Caco-2 (cell line): ENCODE results near the gene PEA15. TPM values are rescaled to one million over a fixed set of nuclear protein-coding genes. Genes with fewer than 3 reads are reported as not detected.

Experiments used
- BruUV-seq: library from RNA; stranded (reverse); fragments of 400-500 nt; replicated peaks from 2 replicates; lab custom pipeline; 2021; lab: Mats Ljungman, UMichigan
- CTCF ChIA-PET: fragments of 300-600 bp; sonication (Branson Sonifier 250); formaldehyde crosslinking; loops from one replicate; lab custom pipeline; 2022; ENCODE audit warnings: antibody characterized with exemption; lab: Charles Lee
- POLR2A ChIA-PET: fragments of 300-600 bp; sonication (Branson Sonifier 250); formaldehyde crosslinking; loops from one replicate; lab custom pipeline; 2022; ENCODE audit warnings: antibody characterized with exemption; lab: Charles Lee
- DNase-seq, 2 experiments: peaks; one replicate each; pipeline versions ENCODE4 v3.0.0 to v3.0.0-alpha.2; 2020 to 2022
- H3K27me3 ChIP-seq: replicated peaks from 2 replicates; pipeline ENCODE4 v1.6.0; 2011; ENCODE audit warnings: low read length; ENCODE audit not compliant: control insufficient read depth, insufficient read depth
- H3K36me3 ChIP-seq: 2 replicates; pipeline ENCODE4 v1.5.1; 2011; ENCODE audit warnings: low read length; ENCODE audit not compliant: control insufficient read depth, insufficient read depth
- H3K4me1 ChIP-seq: fragments of 250-450 bp; sonication (Bioruptor Pico); 2 replicates; pipeline ENCODE4 v1.5.1; 2020; ENCODE audit warnings: mild to moderate bottlenecking
- H3K4me3 ChIP-seq: 2 replicates; pipeline ENCODE4 v1.5.1; 2011; ENCODE audit warnings: low read depth, mild to moderate bottlenecking, control low read depth, low read length
- H3K9me3 ChIP-seq: fragments of 250-450 bp; sonication (Bioruptor Pico); 2 replicates; pipeline ENCODE4 v1.5.1; 2020; ENCODE audit warnings: mild to moderate bottlenecking, moderate library complexity
- H3K27ac Mint-ChIP-seq: one replicate; pipeline ENCODE4 v1.8.0; 2022; ENCODE audit warnings: mixed read lengths; ENCODE audit not compliant: unreplicated experiment
- H3K27me3 Mint-ChIP-seq: one replicate; pipeline ENCODE4 v1.8.0; 2022; ENCODE audit warnings: mixed read lengths; ENCODE audit not compliant: insufficient read depth, unreplicated experiment
- H3K36me3 Mint-ChIP-seq: one replicate; pipeline ENCODE4 v1.8.0; 2022; ENCODE audit warnings: mild to moderate bottlenecking, mixed read lengths; ENCODE audit not compliant: insufficient read depth, unreplicated experiment
- H3K4me1 Mint-ChIP-seq: one replicate; pipeline ENCODE4 v1.8.0; 2022; ENCODE audit warnings: low read depth, mixed read lengths; ENCODE audit not compliant: unreplicated experiment
- H3K4me3 Mint-ChIP-seq: one replicate; pipeline ENCODE4 v1.8.0; 2022; ENCODE audit warnings: mild to moderate bottlenecking, moderate library complexity, mixed read lengths; ENCODE audit not compliant: unreplicated experiment
- H3K9me3 Mint-ChIP-seq: one replicate; pipeline ENCODE4 v1.8.0; 2022; ENCODE audit warnings: mixed read lengths; ENCODE audit not compliant: unreplicated experiment
- CTCF ChIP-seq, 2 experiments: fragments of 200-600 bp in 1 of 2; IDR thresholded peaks; 1 replicate in 1 of 2; 2 replicates in 1 of 2; pipeline versions ENCODE4 v1.5.1 to v1.8.0; 2011 to 2022; ENCODE audit warnings: antibody characterized with exemption in 1 of 2, control low read depth in 1 of 2, inconsistent platforms in 1 of 2, low read depth in 1 of 2, low read length in 1 of 2, mild to moderate bottlenecking in 1 of 2, moderate library complexity in 1 of 2; ENCODE audit not compliant: insufficient read depth in 1 of 2, severe bottlenecking in 1 of 2, unreplicated experiment in 1 of 2
- intact Hi-C: fragments of 100-400 bp; cut with micrococcal nuclease; formaldehyde crosslinking; loops from one replicate; pipeline ENCODE4 v1.10.0; 2022; ENCODE audit not compliant: unreplicated experiment
- total RNA-seq: library from RNA; stranded (reverse); gene quantifications from 2 replicates; pipeline ENCODE4 v1.2.3, GENCODE V29; 2022

PEA15 gene
- total RNA-seq, 1 experiment from 2014 or later: 85.1 TPM

DNA sequence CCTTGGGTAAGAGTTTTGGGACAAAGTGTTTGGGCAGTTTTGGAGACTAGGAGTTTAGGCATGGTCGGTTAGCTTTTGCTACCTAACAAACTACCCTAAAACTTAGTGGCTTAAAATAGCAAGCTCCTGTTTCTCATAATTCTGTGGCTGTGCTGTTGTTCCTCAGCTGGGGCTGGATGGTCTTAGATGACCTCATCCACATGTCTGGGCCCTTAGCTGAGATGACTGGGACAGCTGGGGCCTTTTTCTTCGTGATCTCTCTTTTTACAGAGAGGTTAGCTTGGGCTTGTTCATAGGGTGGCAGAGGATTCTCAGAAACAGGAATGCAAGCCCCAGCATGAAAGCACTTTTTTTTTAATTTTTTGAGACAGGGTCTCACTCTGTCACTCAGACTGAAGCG is 47.2 kb upstream of the PEA15 start:
- ChIA-PET POLR2A (no interaction called here), CTCF (interaction anchor here (0.5 kb wide), 1 partner anchor 32 kb away, joined by 7 read pairs; the partner anchor contains the start of gene CASQ1)
- Mint-ChIP-seq H3K27me3 (no peaks in the 10 kb centered on the region), H3K9me3 (no peaks in the 10 kb centered on the region), H3K4me3 (no peak overlapping the region), H3K27ac (no peak overlapping the region), H3K4me1 (no peaks in the 10 kb centered on the region), H3K36me3 (no peaks in the 10 kb centered on the region)
- Histone ChIP-seq H3K27me3 (no peaks in the 10 kb centered on the region), H3K36me3 (no peaks in the 10 kb centered on the region), H3K4me3 (no peak overlapping the region), H3K4me1 (peaks cover 16% of the 10 kb centered on the region; the same call in 1 of the 2 replicates), H3K9me3 (no peaks in the 10 kb centered on the region; the same call in 1 of the 2 replicates)
- no peak for TF ChIP-seq CTCF (IDR thresholded peaks at IDR 0.05; ENCODE audit: insufficient read depth in 1 of 2, low read depth in 1 of 2, low read length in 1 of 2, severe bottlenecking in 1 of 2, unreplicated experiment in 1 of 2)
- no TSS peak for BruUV-seq
- intact Hi-C loops: no loop called here
- no peak for DNase-seq

- no peaks in the 10 kb centered on the region for H3K9me3 Mint-ChIP-seq
- POLR2A ChIA-PET: no interaction called here
- H3K36me3 ChIP-seq: no peaks in the 10 kb centered on the region
- peaks cover 16% of the 10 kb centered on the region; the same call in 1 of the 2 replicates for H3K4me1 ChIP-seq
- H3K4me3 Mint-ChIP-seq: no peak overlapping the region
- DNase-seq: no peak
- CTCF ChIA-PET: interaction anchor here (0.5 kb wide), 1 partner anchor 32 kb away, joined by 7 read pairs; the partner anchor contains the start of gene CASQ1
- intact Hi-C loops: no loop called here
- H3K4me1 Mint-ChIP-seq: no peaks in the 10 kb centered on the region
- no peaks in the 10 kb centered on the region; the same call in 1 of the 2 replicates for H3K9me3 ChIP-seq
- no peaks in the 10 kb centered on the region for H3K36me3 Mint-ChIP-seq
- no peak overlapping the region for H3K4me3 ChIP-seq
- no peaks in the 10 kb centered on the region for H3K27me3 Mint-ChIP-seq
- H3K27ac Mint-ChIP-seq: no peak overlapping the region
- H3K27me3 ChIP-seq: no peaks in the 10 kb centered on the region
- no TSS peak for BruUV-seq
- TF ChIP-seq CTCF (IDR thresholded peaks at IDR 0.05; ENCODE audit: insufficient read depth in 1 of 2, low read depth in 1 of 2, low read length in 1 of 2, severe bottlenecking in 1 of 2, unreplicated experiment in 1 of 2): no peak
Observed at GRCh38 chr1:160158534-160158933, 46.6 kb upstream of the PEA15 start.

- no peak overlapping the region for H3K4me3 ChIP-seq
- intact Hi-C loops: no loop called here
- ChIA-PET POLR2A (no interaction called here), CTCF (no interaction called here)
- Mint-ChIP-seq H3K27me3 (no peaks in the 10 kb centered on the region), H3K9me3 (no peaks in the 10 kb centered on the region), H3K4me1 (no peaks in the 10 kb centered on the region), H3K4me3 (no peak overlapping the region), H3K36me3 (no peaks in the 10 kb centered on the region), H3K27ac (no peak overlapping the region)
- DNase-seq: no peak
- no TSS peak for BruUV-seq
- peaks cover 16% of the 10 kb centered on the region; the same call in 1 of the 2 replicates for H3K4me1 ChIP-seq
- no peak for TF ChIP-seq CTCF (IDR thresholded peaks at IDR 0.05; ENCODE audit: insufficient read depth in 1 of 2, low read depth in 1 of 2, low read length in 1 of 2, severe bottlenecking in 1 of 2, unreplicated experiment in 1 of 2)
- H3K36me3 ChIP-seq: no peaks in the 10 kb centered on the region
- H3K9me3 ChIP-seq: no peaks in the 10 kb centered on the region; the same call in 1 of the 2 replicates
- no peaks in the 10 kb centered on the region for H3K27me3 ChIP-seq
Observed at GRCh38 chr1:160159846-160160245, 45.3 kb upstream of the PEA15 start.
